Osteocyte (in vitro differentiated cells): ENCODE data around the gene CBX8. TPM values are rescaled to one million over a fixed set of nuclear protein-coding genes. Genes with fewer than 3 reads are reported as not detected.

Experiments used
- DNase-seq: peaks from one replicate; pipeline ENCODE4 v3.0.0; 2021; ENCODE audit warnings: mixed read lengths; ENCODE audit not compliant: unreplicated experiment; ENCODE audit errors: extremely low spot score
- H3K27ac Mint-ChIP-seq: one replicate; pipeline ENCODE4 v1.8.0; 2021; ENCODE audit warnings: mild to moderate bottlenecking, mixed read lengths; ENCODE audit not compliant: unreplicated experiment
- H3K27me3 Mint-ChIP-seq: one replicate; pipeline ENCODE4 v1.8.0; 2021; ENCODE audit warnings: mixed read lengths; ENCODE audit not compliant: unreplicated experiment
- H3K36me3 Mint-ChIP-seq: one replicate; pipeline ENCODE4 v1.8.0; 2021; ENCODE audit warnings: mixed read lengths; ENCODE audit not compliant: unreplicated experiment
- H3K4me1 Mint-ChIP-seq: one replicate; pipeline ENCODE4 v1.8.0; 2021; ENCODE audit warnings: mixed read lengths; ENCODE audit not compliant: unreplicated experiment
- H3K4me3 Mint-ChIP-seq: one replicate; pipeline ENCODE4 v1.8.0; 2021; ENCODE audit warnings: mild to moderate bottlenecking, moderate library complexity, mixed read lengths; ENCODE audit not compliant: unreplicated experiment
- H3K9me3 Mint-ChIP-seq: one replicate; pipeline ENCODE4 v1.8.0; 2021; ENCODE audit warnings: mixed read lengths; ENCODE audit not compliant: unreplicated experiment
- CTCF ChIP-seq: fragments of 200-600 bp; sonication (generic); IDR thresholded peaks from 2 replicates; pipeline ENCODE4 v1.5.0; 2021; ENCODE audit warnings: antibody characterized with exemption, mild to moderate bottlenecking, moderate library complexity
- total RNA-seq: library from RNA; stranded (reverse); gene quantifications from 2 replicates; pipeline ENCODE4 v1.2.1, GENCODE V29; 2021

CBX8 gene
- total RNA-seq, 1 donor from 2014 or later = 5.4 TPM

GRCh38 chr17:79781736-79782575, 14.9 kb downstream of the CBX8 start:
- TF ChIP-seq CTCF = no peak
- H3K27ac Mint-ChIP-seq = no peak overlapping the region
- H3K9me3 Mint-ChIP-seq = no peaks in the 10 kb centered on the region
- H3K4me1 Mint-ChIP-seq = peaks cover 12% of the 10 kb centered on the region
- H3K27me3 Mint-ChIP-seq = peaks cover 7% of the 10 kb centered on the region
- no peak for DNase-seq
- peaks cover 14% of the 10 kb centered on the region for H3K36me3 Mint-ChIP-seq
- no peak overlapping the region for H3K4me3 Mint-ChIP-seq

- Mint-ChIP-seq H3K36me3 (peaks cover 14% of the 10 kb centered on the region), H3K27ac (no peak overlapping the region), H3K4me1 (peaks cover 13% of the 10 kb centered on the region), H3K27me3 (peaks cover 9% of the 10 kb centered on the region), H3K4me3 (no peak overlapping the region), H3K9me3 (no peaks in the 10 kb centered on the region)
- DNase-seq = no peak
- TF ChIP-seq CTCF = no peak
Observed at GRCh38 chr17:79781012-79781650, 15.7 kb downstream of the CBX8 start.

GRCh38 chr17:79779661-79780365, 17.1 kb downstream of the CBX8 start:
- peaks cover 21% of the 10 kb centered on the region for H3K27me3 Mint-ChIP-seq
- no peak for DNase-seq
- peaks cover 9% of the 10 kb centered on the region for H3K36me3 Mint-ChIP-seq
- no peak overlapping the region for H3K27ac Mint-ChIP-seq
- peaks cover 13% of the 10 kb centered on the region for H3K4me1 Mint-ChIP-seq
- peak overlapping the region; percentile 85 for H3K4me3 Mint-ChIP-seq
- no peak for TF ChIP-seq CTCF
- H3K9me3 Mint-ChIP-seq = no peaks in the 10 kb centered on the region

- no peak for TF ChIP-seq CTCF
- Mint-ChIP-seq H3K36me3 (peaks cover 9% of the 10 kb centered on the region), H3K27ac (no peak overlapping the region), H3K27me3 (peaks cover 28% of the 10 kb centered on the region), H3K4me3 (peak overlapping the region; percentile 85), H3K4me1 (peaks cover 13% of the 10 kb centered on the region), H3K9me3 (no peaks in the 10 kb centered on the region)
- no peak for DNase-seq
Observed at GRCh38 chr17:79779084-79779529, 17.8 kb downstream of the CBX8 start.
